ENCODE measurements around the gene RBM33.

RBM33 gene

DNA sequence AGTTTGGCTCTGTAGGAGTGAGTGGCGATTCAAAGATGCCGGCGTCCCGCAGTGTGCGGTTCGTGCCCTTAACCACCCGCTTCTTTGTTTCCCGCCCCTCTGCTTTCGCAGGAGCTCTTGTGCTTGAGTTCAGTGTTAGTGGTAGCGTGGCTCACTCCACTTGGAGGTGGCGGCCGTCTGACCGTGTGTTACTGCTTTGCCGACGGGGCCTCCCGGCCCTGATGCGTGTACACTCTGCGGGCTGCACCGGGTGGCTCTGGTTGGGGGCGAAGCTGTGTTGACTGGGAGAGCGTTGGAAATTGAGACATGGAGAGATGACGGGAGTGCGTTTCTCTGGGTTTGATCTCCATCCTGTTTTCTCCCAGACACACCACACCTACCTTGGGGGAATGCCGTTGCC, 136.4 kb downstream of the RBM33 start:
- no peak for DNase-seq

DNA sequence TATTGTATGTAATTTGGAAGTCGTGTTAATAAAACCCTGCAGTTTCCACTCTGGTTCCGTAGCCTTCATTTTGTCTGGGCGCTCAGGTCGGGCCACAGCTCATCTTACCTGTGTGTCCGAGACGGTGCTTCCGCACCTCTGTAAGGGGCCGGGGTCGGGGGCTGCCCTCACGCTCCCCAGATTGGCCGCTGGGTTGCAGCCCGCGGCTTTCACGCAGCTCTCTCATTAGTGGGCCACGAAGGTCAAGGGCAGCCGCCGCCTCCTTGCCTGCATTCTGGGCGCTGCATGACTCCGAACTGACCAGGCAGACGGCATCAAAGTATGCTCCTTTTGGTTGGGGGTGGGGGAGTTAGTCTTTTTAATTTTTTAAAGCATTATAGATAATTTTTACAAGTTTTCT, 137.0 kb downstream of the RBM33 start:
- DNase-seq = no peak

DNA sequence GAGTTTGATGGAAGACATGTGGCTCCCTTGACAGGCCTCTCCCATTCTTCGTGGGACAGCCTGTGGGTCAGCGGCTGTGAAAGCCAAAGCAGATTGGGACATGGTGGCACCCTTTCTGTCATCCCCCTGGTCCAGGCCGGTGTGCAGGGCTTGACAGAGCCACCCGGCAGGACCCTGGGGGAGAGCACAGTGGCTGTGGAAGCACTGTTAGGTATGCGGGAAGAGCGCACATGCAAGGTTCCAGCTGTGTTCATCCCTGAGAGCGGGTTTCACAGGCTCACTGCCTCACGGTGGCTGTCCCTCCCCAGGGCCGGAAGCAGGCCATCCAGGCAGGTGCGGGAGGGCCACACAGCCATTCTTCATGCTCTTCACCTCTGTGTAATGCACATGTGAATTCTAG, 138.0 kb downstream of the RBM33 start:
- DNase-seq = no peak

DNA sequence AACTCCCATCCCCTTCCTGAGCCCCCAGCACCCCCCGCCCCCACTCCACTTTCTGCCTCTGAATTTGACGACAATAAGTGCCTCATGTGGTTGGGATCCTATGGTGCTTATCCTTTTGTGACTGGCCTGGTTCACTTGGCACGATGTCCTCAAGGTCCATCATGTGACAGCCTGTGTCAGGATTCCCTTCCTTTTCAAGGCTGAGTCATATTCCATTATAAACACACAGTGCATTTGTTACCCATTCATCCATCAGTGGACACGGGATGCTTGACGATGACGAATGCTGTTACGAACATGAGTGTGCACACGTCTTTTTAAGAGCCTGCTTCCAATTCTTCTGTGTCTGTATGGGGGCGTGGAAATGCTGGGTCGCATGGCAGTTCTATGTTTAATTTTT, 141.1 kb downstream of the RBM33 start:
- no peak for DNase-seq

DNA sequence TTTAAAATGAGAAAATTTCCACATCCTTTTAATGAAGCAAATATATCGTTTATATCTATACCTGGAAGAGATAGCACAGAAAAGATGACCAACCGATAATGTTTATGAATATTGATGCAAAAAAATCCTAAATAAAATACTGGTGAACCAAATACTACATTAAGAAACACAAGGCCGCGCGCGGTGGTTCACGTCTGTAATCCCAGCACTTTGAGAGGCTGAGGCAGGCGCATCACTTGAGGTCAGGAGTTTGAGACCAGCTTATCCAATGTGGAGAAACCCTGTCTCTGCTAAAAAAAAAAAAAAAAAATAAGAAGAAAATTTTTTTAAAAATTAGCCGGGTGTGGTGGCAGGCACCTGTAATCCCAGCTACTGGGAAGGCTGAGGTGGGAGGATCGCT, 142.0 kb downstream of the RBM33 start:
- no peak for DNase-seq

- DNase-seq = no peak
Measured at GRCh38 chr7:155787171-155787851, 142.8 kb downstream of the RBM33 start.

- DNase-seq = no peak
Measured at GRCh38 chr7:155788616-155789000, 144.1 kb downstream of the RBM33 start.

- DNase-seq = no peak
Measured at GRCh38 chr7:155789001-155789725, 144.7 kb downstream of the RBM33 start.

DNA sequence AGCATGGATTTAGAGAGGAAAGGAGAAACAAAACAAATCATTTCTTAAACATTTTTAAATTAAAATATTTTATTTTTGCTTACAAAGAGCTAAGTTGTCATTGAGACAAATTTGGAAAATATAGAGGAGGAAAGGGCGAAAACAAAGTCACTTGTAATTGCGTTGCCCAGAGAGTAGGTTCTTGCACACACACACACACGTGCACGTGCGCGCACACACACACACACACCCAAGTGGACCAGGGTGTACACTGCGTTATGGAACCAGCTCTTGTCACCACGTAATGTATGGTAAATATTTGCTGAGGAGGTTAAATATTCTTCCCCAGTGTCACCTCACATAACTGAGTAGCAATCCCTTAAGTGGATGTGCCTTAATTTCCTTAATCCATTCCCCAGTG, 146.2 kb downstream of the RBM33 start:
- no peak for DNase-seq

GRCh38 chr7:155791214-155791737, 146.8 kb downstream of the RBM33 start:
- DNase-seq = no peak

DNA sequence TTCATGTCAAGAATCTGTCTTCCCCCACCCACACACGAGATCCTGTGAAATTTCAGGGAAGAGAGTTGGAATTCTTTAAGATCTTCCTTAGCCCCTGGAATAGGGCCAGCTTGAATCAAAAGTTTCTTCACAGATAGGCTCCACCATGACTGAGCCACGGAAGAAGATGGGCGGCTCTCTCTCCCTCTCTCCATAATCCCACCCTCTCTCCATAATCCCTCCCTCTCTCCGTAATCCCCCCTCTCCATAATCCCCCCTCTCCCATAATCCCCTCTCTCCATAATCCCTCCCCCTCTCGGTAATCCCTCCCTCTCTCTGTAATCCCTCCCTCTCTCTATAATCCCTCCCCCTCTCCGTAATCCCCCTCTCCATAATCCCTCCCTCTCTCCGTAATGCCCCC, 147.4 kb downstream of the RBM33 start:
- no peak for DNase-seq

- DNase-seq = no peak
Measured at GRCh38 chr7:155792315-155792960, 148.0 kb downstream of the RBM33 start.

GRCh38 chr7:155792999-155793560, 148.6 kb downstream of the RBM33 start:
- DNase-seq = no peak

GRCh38 chr7:155793720-155794119, 149.3 kb downstream of the RBM33 start:
- no peak for DNase-seq

DNA sequence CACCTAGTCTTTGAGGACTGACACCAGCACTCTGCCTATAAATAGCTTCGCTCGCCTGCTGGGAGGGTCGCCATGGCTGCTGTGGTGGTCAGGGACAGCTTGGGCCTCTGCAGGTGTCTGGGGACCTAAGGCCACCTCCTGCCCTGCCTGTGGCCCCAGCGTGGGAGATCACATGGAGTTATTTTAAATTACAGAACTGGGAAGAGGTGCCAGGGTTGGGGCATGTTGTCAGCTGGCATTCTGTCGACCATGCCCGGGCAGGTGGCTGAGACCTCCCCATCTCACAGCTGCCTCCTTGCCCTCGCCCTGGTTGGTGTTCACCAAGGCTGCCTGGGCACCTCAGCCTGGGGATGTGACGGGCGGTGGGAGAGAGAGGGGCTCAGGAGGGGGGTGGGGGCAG, 149.7 kb downstream of the RBM33 start:
- DNase-seq = no peak

DNA sequence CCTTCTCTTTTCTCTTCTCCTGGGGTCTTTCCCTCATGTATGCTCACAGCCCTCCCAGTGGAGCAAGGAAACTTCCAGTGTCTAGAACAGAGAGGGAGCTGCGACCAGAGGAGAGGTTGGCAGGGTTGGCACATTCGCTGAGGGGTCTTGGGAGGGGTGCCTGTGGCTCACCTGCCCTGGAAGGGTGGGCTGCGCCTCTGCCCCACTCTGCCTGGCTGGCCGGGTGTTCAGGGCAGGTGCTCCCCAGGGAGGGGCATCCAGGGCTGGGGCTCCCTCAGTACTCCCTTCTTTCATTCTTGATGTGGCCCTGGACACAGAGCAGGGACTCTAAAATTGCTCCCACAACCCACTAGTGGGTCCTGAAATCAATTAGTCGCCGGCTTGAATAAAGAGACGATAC, 150.9 kb downstream of the RBM33 start:
- DNase-seq = no peak

DNA sequence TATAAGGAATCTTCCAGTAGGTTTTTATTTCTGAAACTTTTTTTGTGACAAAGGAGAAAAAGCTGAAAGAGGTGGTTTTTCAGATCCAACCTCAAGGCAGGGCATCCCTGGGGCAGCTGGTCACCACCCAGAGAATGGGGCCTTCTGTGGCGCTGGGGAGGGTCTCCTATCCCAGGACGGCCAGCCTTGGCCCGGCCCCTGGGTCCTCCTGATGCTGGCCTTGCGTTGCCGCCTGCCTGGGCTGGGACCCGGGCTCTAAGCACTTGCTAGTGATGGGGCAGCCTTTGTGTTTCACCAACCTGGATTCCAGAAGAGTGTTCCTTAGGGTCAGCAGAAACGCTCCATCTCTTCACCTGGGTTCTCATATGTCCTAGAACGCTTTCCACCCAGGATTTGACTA, 151.5 kb downstream of the RBM33 start:
- DNase-seq = no peak

DNA sequence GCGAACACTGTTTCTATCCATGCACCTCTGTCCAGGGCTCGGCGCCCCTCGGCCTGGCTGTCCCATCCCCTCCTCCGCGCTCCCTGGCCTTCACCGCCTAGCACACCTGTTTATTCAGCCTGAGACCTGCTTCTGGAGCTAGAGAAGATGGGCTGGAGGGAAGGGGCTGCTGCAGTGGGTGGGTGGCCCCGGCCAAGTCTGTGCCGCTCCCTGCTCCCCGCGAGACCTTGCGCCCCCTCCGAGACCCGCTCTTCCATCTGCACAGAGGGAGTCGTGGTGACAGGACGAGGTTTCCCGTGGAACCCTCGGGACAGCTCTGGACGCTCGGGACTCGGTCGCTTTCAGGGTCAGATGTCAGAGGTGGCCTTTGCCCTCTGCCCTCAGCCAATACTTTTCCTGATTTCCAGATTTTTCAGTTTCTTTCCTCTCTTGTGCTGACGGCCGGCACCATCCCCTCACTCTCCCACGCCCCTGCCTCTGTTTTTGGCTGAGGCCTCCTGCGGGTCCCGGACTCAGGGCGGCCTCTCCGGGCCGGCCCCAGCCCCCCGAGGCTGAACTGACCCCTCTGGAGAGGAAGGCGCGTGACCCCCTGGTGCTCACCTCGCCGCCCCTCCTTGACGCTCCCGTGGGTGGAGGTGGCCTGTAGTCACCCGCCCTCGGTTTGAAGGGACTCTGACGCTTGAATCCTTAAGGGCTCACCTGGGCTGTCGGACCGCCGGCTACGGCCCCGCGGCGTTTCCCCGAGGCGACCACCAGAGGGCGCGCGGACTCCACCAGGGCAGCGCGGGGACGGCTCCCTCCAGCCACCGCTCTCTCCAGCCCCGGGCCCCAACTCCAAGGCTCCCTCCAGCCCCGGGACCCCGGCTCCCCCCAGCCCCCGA, 152.2 kb downstream of the RBM33 start:
- no peak for DNase-seq

GRCh38 chr7:155797262-155798250, 153.1 kb downstream of the RBM33 start:
- DNase-seq = no peak

DNA sequence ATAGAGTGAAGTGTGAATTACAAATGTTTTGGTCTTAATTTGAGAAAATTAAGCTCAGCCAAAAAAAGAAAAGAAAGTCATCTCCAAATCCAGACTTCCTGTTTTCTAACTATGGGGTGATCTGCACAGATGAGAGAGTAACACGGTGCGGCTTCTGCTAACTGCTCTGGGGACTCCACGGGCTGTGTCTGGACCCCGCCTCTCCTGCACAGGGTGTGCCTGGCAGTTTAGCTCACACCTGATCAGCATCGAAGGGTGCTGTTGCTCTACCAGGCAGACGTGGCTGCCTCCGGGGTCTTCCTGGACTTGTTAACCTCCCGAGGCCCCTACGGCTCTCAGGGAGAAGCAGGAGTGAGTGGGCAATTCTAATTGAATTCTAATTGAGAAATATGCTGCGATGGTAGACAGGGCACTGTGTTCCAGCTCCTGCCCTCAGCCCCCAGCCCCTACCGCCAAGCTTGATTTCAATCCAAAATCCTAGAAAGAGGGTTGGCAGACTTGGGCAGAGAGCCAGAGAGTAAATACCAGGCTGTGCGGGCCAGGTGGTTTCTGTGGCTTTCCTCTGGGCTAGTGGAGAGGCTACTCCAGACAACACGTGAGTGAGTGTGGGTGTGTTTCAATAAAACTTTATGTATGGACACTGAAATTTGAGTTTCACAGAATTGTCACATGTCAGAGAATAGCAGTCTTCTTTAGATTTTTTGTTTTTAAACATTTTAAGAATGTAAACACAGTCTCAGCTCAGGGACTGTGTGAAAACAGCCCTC, 154.4 kb downstream of the RBM33 start:
- DNase-seq = no peak

- DNase-seq = no peak
Measured at GRCh38 chr7:155799514-155799913, 155.1 kb downstream of the RBM33 start.

Data from fibroblast of skin of right quadriceps (primary cell).